ENCODE measurements around the gene CPEB4.
A peak's percentile ranks its signal among the peaks of the same experiment; 100 is the strongest.

Gene CPEB4

DNA sequence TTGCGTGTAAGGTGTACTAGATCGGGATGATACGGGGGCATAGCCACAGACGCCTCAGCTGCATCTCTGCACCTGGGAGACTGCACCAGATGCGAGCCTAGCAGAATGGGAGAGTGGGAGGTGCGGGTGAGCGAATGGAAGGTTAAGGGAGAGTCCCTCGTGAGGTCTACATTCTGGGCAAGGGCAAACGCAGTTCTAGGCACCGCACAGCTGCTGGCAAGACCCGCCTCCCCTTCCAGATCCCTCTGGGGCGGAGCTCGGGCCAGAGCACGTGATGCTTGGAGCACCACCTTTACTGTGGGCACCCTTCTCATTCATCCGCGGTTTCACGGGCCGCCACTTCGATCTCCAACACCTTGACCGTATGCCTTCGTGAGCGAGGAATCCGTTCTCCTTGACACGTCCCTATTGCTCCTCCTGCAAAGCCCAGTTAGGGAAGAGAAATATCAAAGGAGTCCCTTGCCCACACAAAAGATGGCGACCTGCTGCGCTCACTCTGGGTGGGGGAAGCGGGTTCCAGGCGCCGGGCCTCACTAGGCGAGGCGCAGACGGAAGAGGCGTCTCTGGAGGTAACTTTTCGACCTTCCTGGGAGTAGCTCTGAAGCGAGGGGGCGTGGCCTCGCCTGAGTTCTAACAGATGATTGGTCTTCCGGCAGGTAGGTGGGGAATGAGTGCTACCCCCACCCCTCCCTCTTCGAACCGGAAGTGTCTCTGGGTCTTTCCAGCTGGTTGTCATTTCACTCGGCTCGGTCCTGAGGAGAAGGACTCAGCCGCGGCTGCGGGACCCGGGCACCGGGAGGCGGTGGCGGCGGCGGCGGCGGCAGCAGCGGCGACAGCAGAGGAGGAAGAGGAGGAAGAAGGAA lies at the start of gene CPEB4:
Gene CPEB4, plus strand, starts transcription at position 740 of the 863 bp plus-strand sequence. CDS start 1,385 bp downstream, outside the sequence.
- DNase-seq (ENCODE audit: low read depth in 2 of 2): peak; percentile 89 to 92

DNA sequence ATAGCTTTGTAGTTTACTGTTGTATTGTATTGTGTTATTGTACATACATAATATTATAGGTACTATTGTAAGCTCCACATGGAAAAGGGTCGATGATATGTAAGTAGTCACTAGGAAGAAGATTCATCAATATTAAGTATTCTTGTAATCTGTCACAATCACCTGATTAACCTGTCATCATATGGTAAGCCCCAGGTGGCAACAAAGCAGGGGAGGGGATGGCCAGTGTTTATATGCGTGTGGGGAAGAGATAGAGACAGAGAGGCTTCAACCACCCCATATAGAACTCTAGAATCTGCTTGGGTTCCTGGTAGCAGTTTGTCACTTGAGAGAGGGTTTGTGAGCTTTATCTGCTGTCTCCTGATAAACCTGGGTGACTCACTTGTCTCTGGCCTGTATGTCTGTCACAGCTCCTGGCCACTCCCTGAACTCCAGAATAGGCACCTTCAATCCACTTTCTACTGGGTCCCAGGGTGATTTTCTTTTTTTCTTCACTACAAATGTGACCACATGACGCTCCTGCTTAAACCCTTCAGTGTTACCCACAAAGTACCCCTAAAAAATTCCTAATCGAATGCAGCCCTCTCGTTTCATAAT lies 48.9 kb upstream of the CPEB4 start:
- DNase-seq (ENCODE audit: low read depth in 2 of 2): no peak

DNA sequence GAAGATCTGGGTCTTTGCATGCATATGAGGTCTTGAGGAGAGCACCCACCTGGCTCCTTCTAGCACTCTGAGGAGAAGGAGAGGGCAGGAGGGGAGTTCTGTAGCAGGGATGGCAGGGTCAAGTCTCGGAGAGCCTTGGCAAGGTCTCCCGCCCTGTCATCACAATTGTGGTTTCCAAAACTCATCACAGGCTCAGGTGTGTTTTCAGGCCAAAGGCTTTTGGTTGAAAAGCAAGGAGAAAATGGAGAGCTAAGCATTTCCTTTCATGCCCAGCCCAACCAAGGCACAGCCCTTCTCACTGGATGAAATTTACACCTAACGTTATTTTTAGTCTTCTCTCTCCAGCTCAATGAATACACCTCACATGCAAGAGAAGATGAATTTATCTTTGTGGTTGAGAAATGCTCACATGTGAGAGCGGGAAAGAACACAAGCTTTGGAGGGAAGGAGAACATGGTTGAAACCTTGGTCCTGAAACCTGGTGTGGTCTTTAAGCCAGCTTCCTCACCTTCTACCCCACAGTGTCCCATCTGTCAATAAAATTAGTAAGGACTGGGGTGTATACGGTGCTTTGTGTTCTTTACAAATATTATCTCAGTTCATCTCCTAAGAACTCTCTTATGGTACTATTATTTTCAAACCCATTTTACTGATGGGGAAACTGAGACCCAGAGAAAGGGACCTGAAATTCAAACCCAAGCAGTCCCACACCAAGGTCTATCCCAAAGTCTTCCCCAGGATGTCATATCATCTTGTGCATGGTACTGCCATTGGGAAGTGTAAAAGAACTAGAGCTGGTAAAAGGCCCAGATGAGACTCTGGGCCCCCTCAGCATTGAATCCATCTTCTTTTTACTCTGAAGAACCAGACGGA lies 47.8 kb upstream of the CPEB4 start:
- DNase-seq (ENCODE audit: low read depth in 2 of 2): no peak

DNA sequence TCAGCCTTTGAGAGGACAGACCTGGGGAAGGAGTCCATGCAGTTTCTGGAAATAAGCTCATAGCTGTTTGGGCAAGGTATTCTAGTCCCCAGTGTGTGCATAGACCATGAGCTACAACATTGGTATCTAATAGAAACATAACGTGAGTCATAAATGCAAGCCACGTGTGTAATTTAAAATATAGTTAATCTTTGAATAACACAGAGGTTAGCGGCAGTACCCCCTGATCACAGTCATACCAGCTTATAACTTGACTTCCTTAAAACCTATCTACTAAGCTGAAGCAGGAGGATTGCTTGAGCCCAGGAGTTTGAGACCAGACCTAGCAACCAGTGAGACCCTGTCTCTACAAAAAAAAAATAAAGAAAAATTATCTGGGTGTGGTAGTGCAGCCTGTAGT lies 46.4 kb upstream of the CPEB4 start:
- DNase-seq (ENCODE audit: low read depth in 2 of 2): no peak

DNA sequence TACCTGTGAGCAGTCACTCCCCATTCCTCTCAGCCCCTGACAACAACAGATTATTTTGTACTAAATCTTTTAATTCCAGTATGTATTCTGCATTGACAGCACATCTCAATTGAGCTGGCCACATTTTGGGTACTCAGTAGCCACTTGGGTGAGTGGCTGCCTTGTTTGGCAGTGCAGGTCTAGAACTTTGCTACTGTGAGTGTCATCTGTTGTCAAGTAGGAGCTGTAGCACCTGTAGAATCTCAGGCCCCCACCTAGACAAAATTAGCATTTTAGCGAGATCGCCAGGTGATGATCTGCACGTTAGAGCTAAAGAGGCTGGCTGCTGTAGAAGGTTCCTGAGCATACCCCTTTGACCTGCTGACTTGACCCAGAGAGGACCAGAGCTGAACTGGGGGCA lies 44.4 kb upstream of the CPEB4 start:
- DNase-seq (ENCODE audit: low read depth in 2 of 2): no peak

DNA sequence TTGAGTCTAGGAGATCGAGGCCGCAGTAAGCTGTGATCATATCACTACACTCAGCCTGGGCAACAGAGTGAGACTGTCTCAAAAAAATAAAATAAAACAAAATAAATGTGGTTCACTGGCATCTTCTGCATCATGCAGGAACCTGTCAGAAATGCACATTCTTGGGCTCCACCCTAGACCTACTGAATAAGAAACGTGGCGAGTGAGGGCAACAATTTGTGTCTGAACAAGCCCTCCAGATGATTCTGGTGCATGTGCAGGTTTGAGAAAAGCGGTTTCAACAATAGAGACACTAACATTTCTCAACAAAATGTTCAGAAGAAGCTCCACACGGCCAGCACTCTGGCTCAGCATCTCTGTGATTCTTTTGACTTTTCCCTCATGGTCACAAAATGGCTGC lies 42.8 kb upstream of the CPEB4 start:
- no peak for DNase-seq (ENCODE audit: low read depth in 2 of 2)

DNA sequence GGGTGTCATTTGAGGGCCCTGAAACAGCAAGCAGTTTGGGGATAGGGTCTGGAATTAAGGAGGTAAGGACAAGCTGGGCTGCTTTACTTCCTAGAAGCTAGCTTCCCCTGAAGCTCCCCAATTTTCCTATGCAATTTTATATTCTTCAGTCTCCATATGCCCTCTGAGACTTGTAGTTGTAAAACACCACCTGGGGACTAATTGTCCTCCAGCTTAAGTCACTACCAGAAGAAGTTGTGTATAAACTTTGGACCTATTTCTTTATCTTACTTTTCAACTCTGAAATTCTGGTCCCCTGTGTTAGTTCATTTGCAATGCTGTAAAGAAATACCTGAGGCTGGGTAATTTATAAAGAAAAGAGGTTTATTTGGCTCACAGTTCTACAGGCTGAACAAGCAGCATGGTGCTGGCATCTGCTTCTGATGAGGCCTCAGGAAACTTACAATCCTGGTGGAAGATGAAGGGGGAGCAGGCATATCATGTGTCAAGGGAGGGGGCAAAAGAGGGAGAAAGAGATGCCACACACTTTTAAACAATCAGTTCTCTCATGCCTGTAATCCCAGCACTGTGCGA lies 41.1 kb upstream of the CPEB4 start:
- no peak for DNase-seq (ENCODE audit: low read depth in 2 of 2)

DNA sequence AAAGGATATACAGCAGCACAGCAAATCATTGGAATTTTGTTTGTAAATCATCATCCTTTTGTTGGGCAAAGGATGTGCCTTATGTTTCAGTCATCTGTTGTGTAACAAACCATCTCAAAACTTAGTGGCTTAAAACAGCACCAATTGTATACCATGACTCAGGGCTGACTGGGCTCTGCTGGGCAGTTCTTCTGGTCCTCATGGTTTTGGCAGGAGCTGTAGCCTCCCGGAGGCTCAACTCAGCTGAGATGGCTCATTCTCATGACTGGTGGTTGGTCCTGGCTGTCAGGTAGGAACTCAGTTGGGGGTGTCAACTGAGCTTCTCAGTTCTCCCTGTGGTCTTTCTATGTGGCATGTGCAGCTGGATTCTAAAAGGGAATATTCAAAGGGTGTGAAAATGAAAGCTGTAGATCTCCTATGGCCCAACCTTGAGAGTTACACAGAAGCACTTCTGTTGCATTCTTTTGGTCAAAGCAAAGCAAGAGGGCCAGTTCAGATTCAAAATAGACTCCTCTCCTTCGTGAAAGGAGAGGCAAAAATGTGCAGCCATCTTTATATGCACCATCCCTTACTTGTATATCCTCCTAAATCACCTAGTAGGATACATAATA lies 39.1 kb upstream of the CPEB4 start:
- DNase-seq (ENCODE audit: low read depth in 2 of 2): no peak

DNA sequence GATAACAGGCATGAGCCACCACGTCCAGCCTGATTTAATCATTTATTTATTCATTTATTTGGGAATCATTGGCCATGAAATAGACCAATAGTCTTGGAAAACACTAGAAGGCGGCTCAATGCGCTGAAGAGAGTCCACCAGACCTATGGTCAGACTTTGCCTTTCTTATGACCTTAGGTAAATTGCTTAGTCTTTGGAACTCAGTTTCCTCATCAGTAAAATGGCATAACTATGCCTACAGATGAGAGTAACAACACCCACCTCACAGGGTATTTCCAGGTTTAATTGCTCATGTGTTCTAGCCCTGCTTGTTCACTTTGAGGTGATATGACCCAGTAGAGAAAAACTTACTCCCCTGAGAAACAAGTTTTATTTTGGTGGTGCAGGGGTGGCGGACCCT lies 38.2 kb upstream of the CPEB4 start:
- no peak for DNase-seq (ENCODE audit: low read depth in 2 of 2)

DNA sequence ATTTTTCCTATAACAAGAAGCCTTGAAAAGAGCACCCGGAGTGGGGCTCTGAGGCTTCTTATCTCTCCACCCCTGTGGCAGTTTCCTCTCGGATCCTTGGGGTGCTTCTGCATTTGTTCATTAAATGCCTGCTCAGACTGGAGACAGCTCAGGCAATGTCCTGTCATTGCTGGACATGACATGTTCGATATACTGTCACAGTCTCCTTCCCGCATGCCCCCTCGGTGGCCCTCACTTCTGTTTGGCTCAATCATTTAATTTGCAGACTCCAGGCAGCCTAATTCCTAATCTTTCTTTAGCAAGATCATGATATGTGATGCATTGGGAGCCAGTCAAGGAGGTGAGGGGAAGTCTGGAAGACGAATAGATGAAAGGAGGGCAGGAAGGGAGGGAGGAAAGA lies 37.5 kb upstream of the CPEB4 start:
- no peak for DNase-seq (ENCODE audit: low read depth in 2 of 2)

DNA sequence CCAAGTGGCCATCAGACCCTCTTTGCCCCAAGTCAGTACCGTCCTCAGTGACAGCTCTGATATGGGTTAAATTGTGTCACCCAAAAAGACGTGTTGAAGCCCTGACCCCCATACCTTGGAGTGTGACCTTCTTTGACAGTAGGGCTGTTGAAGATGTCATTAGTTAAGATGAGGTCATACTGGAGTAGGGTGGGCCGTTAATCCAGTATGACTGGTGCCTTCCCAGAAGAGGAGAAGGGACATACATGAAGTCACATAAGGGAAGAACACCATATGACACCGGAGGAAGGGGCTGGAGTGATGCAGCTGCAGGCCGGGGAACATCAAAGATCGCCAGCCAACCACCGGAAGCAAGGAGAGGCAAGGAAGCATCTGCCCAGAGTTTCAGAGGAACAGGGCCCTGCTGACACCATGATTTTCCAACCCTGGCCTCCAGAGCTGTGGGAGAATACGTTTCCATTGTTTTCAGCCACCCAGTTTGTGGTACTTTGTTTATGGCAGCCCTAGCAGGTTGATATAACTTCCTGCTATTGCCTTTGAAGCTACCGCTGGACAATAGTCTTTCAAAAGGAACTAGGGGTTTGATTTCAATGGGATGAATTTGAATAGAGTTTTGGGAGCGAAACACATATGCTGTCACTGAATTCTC lies 36.4 kb upstream of the CPEB4 start:
- no peak for DNase-seq (ENCODE audit: low read depth in 2 of 2)

DNA sequence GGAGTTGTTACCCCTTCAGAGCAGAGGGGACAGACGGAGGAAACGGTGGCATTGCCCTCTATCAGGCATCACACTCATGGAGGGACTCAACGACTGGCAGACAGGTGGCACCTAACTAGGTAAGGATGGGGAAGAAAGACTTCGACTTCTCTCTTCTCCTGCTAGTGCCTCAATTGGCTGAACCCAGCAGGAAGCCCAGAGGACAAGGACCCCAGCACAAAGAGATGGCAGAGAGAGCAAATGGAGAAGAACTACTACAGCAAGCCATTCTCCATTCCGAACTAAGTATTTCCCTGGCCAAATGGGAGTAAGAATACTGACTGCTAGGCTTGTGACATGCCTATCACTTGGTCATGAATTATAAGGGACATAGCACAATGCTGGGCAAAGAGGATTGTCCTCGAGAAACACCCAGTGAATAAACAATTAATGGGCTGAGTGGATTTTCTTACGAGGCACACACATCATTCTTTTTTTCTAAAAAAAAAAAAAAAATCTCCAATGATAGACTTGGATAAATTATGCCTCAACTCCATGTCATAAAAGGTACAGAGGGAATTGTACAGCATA lies 35.3 kb upstream of the CPEB4 start:
- no peak for DNase-seq (ENCODE audit: low read depth in 2 of 2)

DNA sequence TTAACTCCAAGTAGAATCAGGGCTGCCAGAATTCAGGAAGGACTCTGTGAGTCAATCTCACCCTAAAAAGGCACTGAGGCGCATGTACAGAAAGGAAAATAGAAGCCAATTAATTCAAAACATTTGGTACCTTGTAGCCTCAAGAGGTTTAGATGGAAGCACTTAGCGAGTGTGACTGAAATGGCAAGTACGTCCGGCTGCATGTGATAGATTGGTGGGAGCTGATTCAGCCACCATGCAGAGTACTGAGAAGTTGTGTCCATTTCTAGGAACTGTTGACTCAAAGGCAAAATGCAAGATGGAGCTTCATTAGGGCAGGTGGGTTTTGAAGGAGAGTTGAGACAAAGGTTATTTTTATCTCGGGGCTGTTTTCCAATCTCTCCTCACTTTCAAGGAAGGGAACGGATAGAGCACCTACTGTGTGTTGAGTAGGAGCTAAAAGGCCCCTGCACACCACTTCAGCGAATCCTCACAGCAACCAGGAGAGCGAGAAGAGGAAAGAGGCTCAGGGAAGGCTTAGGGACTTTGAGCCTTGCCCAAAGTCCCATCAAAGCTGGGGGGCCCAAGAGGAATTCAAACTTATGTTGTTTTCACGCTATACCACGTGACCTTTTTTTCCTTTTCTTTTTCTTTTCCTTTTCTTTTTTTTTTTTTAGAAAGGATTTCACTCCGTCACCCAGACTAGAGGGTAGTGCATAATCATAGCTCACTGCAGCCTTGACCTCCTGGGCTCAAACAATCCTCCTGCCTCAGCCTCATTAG lies 34.6 kb upstream of the CPEB4 start:
- no peak for DNase-seq (ENCODE audit: low read depth in 2 of 2)

DNA sequence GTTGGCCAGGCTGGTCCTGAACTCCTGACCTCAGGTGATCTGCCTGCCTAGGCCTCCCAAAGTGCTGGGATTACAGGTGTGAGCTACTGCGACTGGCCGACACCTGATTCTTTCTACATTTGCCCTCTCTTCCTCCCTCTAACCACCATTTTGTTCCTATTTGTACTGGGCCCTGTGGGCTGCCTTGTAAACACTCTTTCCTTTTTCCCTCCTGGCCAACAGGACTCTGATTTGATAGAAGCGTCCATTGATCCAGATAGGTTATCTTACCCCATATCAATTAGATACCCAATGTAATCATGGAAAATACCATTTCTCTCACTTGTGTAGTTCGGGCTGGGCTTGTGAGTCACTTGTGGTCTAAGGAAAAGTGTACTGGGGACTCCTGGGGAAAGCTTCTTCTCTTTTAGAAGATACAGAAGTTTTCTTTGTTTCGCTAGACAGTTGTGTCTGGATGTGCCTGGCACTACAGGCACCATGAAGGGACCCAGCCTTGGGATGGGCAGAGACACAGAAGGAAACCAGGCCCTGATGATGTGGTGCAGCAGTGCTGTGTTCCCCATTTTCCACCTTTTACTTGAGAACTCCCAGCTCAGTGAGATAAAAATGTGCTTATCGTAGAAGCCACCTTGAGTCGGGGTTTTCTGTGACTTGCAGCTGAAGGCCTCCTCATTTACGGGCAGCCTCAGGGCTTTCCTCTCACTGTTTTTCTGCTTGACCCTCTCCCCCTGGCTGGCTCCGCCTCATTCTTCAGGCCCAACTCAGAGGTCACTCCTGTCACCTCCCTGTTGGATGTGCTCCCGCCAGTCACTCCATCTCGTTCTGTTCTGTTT lies 32.8 kb upstream of the CPEB4 start:
- no peak for DNase-seq (ENCODE audit: low read depth in 2 of 2)

DNA sequence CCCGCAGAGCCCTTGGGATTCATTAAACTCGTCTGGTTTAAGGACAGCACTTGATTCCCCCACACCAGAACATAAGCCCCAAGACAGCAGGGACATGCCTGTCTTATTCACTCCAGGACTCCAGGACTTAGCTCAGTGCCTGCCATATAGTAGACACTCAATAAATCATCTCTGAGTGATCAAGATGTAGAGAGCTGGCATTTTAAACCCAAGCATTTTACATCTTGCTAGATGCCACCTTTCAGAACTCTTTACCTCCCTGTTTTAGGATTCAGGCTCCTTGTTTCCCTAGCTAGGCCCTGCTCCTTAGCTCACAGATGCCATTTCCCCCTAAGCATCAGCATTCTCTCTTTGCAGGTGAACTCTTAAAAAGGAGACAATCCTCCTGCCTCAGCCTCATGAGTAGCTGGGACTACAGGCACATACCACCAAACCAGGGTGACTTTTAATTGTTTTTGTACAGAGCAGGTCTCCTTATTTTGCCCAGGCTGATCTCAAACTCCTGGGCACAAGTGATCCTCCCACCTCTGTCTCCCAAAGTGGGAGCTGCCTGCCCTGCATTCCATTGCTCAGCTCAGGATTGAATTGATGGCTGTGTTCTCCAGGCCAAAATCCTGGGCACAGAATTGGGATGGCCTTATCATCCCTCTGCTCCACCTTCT lies 32.0 kb upstream of the CPEB4 start:
- no peak for DNase-seq (ENCODE audit: low read depth in 2 of 2)

DNA sequence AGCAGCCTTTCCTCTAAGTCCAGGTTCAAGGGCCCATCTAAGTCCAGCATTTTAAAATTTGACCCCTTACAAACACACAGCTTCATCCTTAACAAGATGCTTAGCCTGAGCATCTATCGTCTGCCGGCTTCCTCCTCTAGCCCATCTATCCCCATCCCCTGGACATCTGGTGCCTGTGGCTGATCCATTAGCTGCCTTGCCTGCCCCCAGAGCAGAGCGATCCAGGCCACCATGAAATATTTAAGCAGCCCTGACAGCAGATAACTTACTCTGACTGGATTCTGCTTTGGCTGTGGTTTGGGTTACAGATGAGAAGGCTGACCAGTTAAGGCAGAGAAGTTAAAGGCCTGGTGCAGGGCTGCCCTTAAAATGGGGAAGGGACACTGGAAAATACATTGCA lies 30.9 kb upstream of the CPEB4 start:
- no peak for DNase-seq (ENCODE audit: low read depth in 2 of 2)

DNA sequence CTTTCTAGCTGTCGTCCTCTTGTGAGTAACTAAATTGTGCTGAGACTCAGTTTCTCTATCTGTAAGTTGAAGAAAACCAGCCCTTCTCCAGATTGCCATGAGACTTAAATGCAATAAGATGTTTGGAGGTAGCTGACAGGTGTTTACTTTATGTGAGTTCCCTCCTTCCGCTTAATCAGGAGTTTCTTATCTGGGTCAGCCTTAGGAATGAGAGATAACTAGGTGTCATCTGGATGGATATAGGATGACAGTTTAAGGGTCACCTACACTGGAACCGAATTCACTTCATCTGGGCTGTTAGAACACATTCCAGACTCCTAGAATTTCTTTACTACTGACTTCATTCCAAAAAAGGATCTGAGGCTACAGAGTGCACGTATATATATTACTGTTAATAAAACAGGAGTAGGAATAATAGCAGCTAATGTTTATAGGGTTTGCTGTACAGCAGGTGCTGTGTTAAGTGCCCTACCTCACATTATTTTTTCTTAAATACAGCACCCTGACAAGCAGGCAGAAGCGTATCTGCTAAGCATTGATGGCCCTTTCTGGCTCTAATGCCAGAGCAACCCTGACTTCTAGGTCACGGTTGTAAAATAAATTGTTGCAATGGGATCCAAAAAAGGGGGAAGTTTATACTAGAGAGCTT lies 30.0 kb upstream of the CPEB4 start:
- no peak for DNase-seq (ENCODE audit: low read depth in 2 of 2)
